ENCODE results near the gene DNAJC1. TPM values are rescaled to one million over a fixed set of nuclear protein-coding genes. Genes with fewer than 3 reads are reported as not detected.

DNAJC1 gene
- total and polyA plus RNA-seq, 4 donors, result 21.2 to 48.1 (median 32.5) TPM

DNA sequence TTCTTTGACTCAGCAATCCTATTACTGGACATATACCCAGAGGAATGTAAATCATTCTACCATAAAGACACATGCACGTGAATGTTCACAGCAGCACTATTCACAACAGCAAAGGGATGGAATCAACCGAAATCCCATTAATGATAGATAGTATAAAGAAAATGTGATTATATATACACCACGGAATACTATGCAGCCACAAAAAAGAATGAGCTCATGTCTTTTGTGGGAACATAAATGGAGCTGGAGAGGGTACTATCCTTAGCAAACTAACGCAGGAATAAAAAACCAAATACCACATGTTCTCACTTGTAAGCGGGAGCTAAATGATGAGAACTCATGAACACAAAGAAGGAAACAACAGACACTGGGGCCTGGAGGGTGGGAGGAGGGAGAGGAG, 201.9 kb downstream of the DNAJC1 start:
- no peak overlapping the region for H3K27ac ChIP-seq (ENCODE audit: low read depth in 1 of 2, low read length in 2 of 2)
- H3K36me3 ChIP-seq (ENCODE audit: control insufficient read depth in 4 of 4, insufficient read depth in 3 of 4, low read depth in 1 of 4, low read length in 3 of 4), result peaks cover 0 to 2% (median 0%) of the 10 kb centered on the region in 4 donors
- no peak overlapping the region for H3K9ac ChIP-seq (ENCODE audit: low read depth in 1 of 2, low read length in 2 of 2)
- H3K4me1 ChIP-seq (ENCODE audit: control insufficient read depth in 4 of 4, insufficient read depth in 4 of 4, low read length in 3 of 4), result no peaks in the 10 kb centered on the region
- H3K4me3 ChIP-seq (ENCODE audit: low read depth in 1 of 3, low read length in 3 of 3), result no peak overlapping the region
- DNase-seq (ENCODE audit: low spot score), result no peak
- 98% methylated on average over 5 of the region's 5 CpGs for WGBS
- TF ChIP-seq GABPA (IDR thresholded peaks at IDR 0.05 in 1 of 2, conservative IDR thresholded peaks at IDR 0.05 in 1 of 2), result no peak
- no peak for TF ChIP-seq HNF4A (conservative IDR thresholded peaks at IDR 0.05)
- TF ChIP-seq, protein P1, sequence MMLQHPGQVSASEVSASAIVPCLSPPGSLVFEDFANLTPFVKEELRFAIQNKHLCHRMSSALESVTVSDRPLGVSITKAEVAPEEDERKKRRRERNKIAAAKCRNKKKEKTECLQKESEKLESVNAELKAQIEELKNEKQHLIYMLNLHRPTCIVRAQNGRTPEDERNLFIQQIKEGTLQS (IDR thresholded peaks at IDR 0.05), result no peak
- no peaks in the 10 kb centered on the region for H3K27me3 ChIP-seq (ENCODE audit: control insufficient read depth in 4 of 4, insufficient read depth in 4 of 4, low read length in 3 of 4)
- no peaks in the 10 kb centered on the region for H3K9me3 ChIP-seq (ENCODE audit: control insufficient read depth in 4 of 4, low read length in 3 of 4)

- 93% methylated on average over 5 of the region's 5 CpGs for WGBS
These were observed 205.4 kb downstream of the DNAJC1 start for GRCh38 chr10:21797984-21798765.

More at GRCh38 chr10:21797984-21798765, 205.4 kb downstream of the DNAJC1 start:
- Histone ChIP-seq H3K9me3 (ENCODE audit: control insufficient read depth in 4 of 4, low read length in 3 of 4) (no peaks in the 10 kb centered on the region), H3K27me3 (ENCODE audit: control insufficient read depth in 4 of 4, insufficient read depth in 4 of 4, low read length in 3 of 4) (no peaks in the 10 kb centered on the region), H3K4me3 (ENCODE audit: low read depth in 1 of 3, low read length in 3 of 3) (no peak overlapping the region), H3K9ac (ENCODE audit: low read depth in 1 of 2, low read length in 2 of 2) (no peak overlapping the region), H3K27ac (ENCODE audit: low read depth in 1 of 2, low read length in 2 of 2) (no peak overlapping the region), H3K36me3 (ENCODE audit: control insufficient read depth in 4 of 4, insufficient read depth in 3 of 4, low read depth in 1 of 4, low read length in 3 of 4) (peaks cover 0 to 2% (median 0%) of the 10 kb centered on the region in 4 donors), H3K4me1 (ENCODE audit: control insufficient read depth in 4 of 4, insufficient read depth in 4 of 4, low read length in 3 of 4) (no peaks in the 10 kb centered on the region)
- DNase-seq (ENCODE audit: low spot score), result no peak
- TF ChIP-seq CTCF (IDR thresholded peaks at IDR 0.05; ENCODE audit: low read depth, low read length, missing input control), result no peak
- TF ChIP-seq, protein P1 (IDR thresholded peaks at IDR 0.05), result no peak
- TF ChIP-seq TAF1 (conservative IDR thresholded peaks at IDR 0.05), result no peak
- no peak for TF ChIP-seq GABPA (IDR thresholded peaks at IDR 0.05 in 1 of 2, conservative IDR thresholded peaks at IDR 0.05 in 1 of 2)
- TF ChIP-seq ZBTB33 (IDR thresholded peaks at IDR 0.05), result no peak
- TF ChIP-seq HNF4A (conservative IDR thresholded peaks at IDR 0.05), result no peak
- no peak for TF ChIP-seq EGR1 (IDR thresholded peaks at IDR 0.05; ENCODE audit: low read depth in 2 of 2)
- no peak for TF ChIP-seq FOXA2 (IDR thresholded peaks at IDR 0.05)
- TF ChIP-seq RAD21 (IDR thresholded peaks at IDR 0.05), result no peak
- TF ChIP-seq HNF4G (IDR thresholded peaks at IDR 0.05), result no peak
- TF ChIP-seq YY1 (IDR thresholded peaks at IDR 0.05), result no peak
- no peak for TF ChIP-seq NR2F2 (IDR thresholded peaks at IDR 0.05)
- TF ChIP-seq REST (IDR thresholded peaks at IDR 0.05), result no peak
- TF ChIP-seq RXRA (IDR thresholded peaks at IDR 0.05), result no peak
- TF ChIP-seq, protein P2, sequence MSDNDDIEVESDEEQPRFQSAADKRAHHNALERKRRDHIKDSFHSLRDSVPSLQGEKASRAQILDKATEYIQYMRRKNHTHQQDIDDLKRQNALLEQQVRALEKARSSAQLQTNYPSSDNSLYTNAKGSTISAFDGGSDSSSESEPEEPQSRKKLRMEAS (IDR thresholded peaks at IDR 0.05), result no peak

All from liver (tissue), 9 donors.